Renal pelvis (tissue), 12 donors: ENCODE results near the gene ALB. TPM values are rescaled to one million over a fixed set of nuclear protein-coding genes. Genes with fewer than 3 reads are reported as not detected.
"Not testable (repeated sequence)": the region's sequence is repeated elsewhere in the genome, so short reads cannot be mapped to it uniquely, and the experiment has no call there.

Experiments used
- DNase-seq: peaks from one replicate; pipeline ENCODE4 v3.0.0-alpha.2; 2013
- long read RNA-seq, 16 experiments: transcript quantifications; one replicate each; lab custom pipeline, GENCODE V29; 2026
- polyA plus RNA-seq, 3 donors: library from polyadenylated mRNA; unstranded; fragments of 120-200 nt; gene quantifications; one replicate each; pipeline ENCODE4 v1.2.1, GENCODE V29; 2013; ENCODE audit not compliant: insufficient read length in 3 of 3

The ALB gene
- 1 to 10 TPM; 2.2 to 3.3 (median 2.2) TPM for polyA plus RNA-seq
- long read RNA-seq, donor 1, result 0 reads
- long read RNA-seq, donor 2, result 0 reads
- long read RNA-seq, donor 3, result 0 reads
- long read RNA-seq, donor 4, transcript ALB-201 (15 exons, 2,263 nt), result major isoform, 6 of 38 reads
- long read RNA-seq, donor 4, partial matches to known transcripts, result 28 of 38 reads
- long read RNA-seq, donor 4, other reads (novel, unspliced or antisense), result 0 of 38 reads
- long read RNA-seq, donor 5, result 0 reads
- long read RNA-seq, donor 6, partial matches to known transcripts, result 0 of 1 reads
- long read RNA-seq, donor 6, other reads (novel, unspliced or antisense), result 0 of 1 reads
- long read RNA-seq, donor 7, result 0 reads
- long read RNA-seq, donor 8, transcript ALB-201 (15 exons, 2,263 nt), result major isoform, 111 of 449 reads
- long read RNA-seq, donor 8, transcript ALB-218 (4 exons, 665 nt), result minor isoform, 10 of 449 reads
- long read RNA-seq, donor 8, transcript ALB-216 (11 exons, 1,519 nt), result minor isoform, 7 of 449 reads
- long read RNA-seq, donor 8, partial matches to known transcripts, result 307 of 449 reads
- long read RNA-seq, donor 8, other reads (novel, unspliced or antisense), result 6 of 449 reads
- long read RNA-seq, donor 9, result 0 reads
- long read RNA-seq, donor 10, result 0 reads
- long read RNA-seq, donor 11, result 0 reads
- long read RNA-seq, donor 12, transcript ALB-201 (15 exons, 2,263 nt), result major isoform, 5 of 27 reads
- long read RNA-seq, donor 12, partial matches to known transcripts, result 21 of 27 reads
- long read RNA-seq, donor 12, other reads (novel, unspliced or antisense), result 0 of 27 reads
- long read RNA-seq, donor 13, result 0 reads
- long read RNA-seq, donor 14, result 0 reads
- long read RNA-seq, donor 15, transcript ALB-201 (15 exons, 2,263 nt), result major isoform, 23 of 77 reads
- long read RNA-seq, donor 15, partial matches to known transcripts, result 46 of 77 reads
- long read RNA-seq, donor 15, other reads (novel, unspliced or antisense), result 0 of 77 reads
- long read RNA-seq, donor 16, result 0 reads

GRCh38 chr4:73404042-73404441 is at the start of gene ALB:
ALB (plus strand) TSS chr4:73404287; CDS start chr4:73404328, 41 bp downstream.
- DNase-seq, result no peak

DNA sequence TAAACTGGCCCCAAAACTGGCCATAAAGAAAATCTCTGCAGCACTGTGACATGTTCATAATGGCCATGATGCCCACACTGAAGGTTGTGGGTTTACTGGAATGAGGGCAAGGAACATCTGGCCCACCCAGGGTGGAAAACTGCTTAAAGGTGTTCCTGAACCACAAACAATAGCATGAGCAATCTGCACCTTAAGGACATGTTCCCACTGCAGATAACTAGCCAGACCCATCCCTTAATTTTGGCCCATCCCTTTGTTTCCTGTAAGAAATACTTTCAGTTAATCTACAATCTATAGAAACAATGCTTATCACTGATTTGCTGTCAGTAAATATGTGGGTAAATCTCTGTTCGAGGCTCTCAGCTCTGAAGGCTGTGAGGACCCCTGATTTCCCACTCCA is 46.9 kb upstream of the ALB start:
- not testable (repeated sequence) for DNase-seq

GRCh38 chr4:73369506-73370199 is 34.4 kb upstream of the ALB start:
- not testable (repeated sequence) for DNase-seq

DNA sequence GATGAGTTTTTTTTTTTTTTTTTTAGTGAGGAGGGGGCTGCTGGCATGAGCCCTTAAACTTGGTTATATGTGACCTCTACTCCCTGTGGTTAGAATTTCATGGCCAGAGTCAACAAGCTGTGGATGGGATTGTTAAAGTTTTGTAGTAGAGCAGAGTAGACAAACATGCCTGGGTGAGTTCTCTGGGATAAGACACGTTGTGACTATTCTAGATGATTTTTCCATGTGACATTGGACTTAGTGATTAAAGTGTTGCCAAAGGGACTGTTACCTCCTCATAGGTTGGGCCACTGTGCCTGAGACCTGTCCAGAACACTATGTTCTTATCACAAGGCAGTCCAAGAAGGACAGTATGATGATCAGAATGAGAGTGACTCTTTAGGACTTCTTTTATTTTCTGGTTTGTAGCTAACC is 28.8 kb upstream of the ALB start:
- no peak for DNase-seq

- no peak for DNase-seq
Measured at GRCh38 chr4:73376251-73376650, 27.8 kb upstream of the ALB start.

GRCh38 chr4:73376976-73377375 is 27.1 kb upstream of the ALB start:
- no peak for DNase-seq

DNA sequence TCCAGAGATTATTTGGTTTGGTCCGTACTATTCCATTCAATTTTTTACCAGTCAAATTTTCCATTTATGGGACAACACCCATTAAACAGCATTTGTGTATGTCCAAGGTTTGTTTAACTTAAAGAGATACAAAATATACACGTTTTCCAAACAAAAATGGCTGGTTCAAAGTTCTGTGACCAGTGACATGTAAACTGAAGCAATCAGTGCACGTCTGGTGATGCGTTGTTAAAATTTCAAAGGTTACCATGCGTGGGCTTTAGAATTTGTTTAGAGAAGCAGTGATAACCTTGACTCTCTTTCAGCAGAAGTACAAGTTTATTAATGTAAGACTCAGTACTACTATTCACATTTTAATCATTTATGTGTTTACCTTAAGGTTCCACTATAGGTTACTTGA is 25.2 kb upstream of the ALB start:
- DNase-seq, result no peak

DNA sequence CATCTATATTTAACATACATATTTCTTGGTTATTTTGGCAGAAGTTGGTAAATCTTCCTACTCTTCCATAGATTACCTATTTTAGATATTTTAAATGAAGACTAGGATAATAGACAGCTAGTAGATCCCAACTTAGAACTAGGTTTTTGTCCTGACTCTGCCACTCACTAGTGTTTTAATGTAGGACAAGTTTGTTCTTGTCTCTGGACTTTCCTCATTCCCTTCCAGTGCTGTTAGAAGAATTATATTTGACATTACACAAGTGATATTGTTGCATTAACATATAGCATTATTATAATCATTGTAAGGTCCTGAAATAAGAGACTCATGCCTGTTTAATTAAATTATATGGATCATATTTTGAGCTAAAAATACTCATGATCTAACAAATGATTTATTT is 24.1 kb upstream of the ALB start:
- DNase-seq, result no peak

- no peak for DNase-seq
Measured at GRCh38 chr4:73381214-73381613, 22.9 kb upstream of the ALB start.

DNA sequence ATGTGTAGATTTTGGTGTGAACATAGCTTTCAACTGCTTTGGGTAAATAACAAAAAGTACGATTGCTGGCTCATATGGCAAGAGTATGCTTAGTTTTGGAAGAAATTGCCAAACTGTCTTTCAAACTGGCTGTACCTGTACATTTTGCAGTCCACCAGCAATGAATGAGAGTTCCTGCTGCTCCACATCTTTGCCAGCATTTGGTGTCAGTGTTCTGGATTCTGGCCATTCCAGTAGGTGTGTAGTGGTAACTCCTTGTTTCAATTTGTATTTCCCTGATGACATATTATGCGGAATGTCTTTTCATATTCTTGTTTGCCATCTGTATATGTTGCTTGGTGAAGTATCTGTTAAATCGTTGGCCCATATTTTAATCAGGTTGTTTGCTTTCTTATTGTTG is 20.6 kb upstream of the ALB start:
- DNase-seq, result no peak

DNA sequence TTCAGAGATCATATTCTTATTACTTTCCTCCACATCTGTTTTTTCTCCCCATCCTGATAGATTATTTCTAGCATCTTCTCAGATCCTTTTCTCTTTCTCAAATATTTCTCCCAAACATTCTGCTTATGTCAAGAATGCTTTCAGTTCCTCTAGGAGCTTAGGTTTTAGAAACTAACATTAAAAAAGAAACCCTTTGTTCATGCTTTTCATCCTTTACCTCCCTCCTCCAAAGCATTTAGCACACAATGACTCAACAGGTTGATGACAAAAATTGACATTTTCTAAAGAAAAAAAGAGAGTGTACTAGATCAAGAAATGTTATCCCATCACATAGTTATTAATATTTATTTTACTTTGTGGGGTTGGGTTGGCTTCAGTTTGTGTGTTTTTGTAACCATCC is 16.5 kb upstream of the ALB start:
- DNase-seq, result no peak

DNA sequence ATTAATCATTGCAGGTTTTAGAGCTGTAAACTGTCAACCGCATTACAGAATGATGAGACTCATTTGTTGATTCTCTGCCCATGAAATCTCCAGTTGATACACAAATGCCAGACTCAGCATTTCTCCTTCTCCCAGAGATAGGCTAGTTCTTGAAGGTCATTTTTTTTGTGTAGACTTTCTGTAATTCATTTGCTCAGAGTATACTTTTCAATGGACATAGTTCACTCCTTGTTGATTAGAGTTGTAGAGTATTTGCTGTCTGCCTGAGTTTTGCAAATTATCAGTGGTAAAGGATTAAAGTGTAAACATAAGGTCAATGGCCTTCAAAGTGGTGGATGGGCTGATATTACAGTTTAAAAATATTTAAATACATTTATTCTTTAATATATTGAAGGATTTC is 15.2 kb upstream of the ALB start:
- DNase-seq, result no peak

DNA sequence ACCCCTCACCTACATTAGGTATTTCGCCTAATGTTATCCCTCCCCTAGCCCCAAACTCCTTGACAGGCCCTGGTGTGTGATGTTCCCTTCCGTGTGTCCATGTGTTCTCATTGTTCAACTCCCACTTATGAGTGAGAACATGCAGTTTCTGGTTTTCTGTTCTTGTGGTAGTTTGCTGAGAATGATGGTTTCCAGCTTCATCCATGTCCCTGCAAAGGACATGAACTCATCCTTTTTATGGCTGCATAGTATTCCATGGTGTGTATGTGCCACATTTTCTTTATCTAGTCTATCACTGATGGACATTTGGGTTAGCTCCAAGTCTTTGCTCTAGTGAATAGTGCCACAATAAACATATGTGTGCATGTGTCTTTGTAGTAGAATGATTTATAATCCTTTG is 14.4 kb upstream of the ALB start:
- DNase-seq, result not testable (repeated sequence)

DNA sequence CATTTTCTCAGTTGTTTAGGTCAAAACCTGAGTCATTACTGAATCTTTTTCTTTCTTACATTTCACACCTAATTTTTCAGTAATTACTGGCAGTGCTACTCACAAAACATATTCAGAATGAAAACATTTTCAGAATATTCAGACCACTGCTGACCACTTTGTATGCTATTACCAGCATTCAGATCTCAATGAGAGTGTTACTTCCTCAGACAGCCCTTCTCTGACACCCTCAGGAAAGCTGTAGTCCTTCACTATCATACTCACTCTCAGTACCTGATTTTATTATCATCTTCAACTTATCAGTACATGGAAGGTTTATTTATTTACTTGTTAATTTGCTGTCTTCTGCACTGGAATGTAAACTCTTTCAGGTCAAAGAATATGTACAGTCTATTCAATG is 12.3 kb upstream of the ALB start:
- DNase-seq, result no peak

DNA sequence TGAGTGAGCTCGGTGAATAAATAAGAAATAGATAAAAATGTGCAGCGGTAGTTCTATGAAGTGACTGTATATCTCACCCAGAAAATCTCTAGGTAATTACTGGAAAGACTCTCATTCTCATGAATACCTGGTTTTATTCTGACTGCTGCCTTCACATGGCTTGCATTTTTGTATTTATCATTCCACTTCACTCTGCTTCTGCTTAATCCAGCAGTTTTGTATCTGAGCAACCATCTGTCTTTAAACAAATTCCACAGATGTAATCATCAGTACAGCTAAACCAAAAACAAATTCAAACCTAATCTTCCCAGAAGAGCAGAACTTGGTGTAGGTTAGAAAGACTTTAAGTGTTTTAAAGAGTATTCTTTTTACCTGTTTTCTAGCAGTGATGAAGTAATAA is 11.2 kb upstream of the ALB start:
- DNase-seq, result no peak

DNA sequence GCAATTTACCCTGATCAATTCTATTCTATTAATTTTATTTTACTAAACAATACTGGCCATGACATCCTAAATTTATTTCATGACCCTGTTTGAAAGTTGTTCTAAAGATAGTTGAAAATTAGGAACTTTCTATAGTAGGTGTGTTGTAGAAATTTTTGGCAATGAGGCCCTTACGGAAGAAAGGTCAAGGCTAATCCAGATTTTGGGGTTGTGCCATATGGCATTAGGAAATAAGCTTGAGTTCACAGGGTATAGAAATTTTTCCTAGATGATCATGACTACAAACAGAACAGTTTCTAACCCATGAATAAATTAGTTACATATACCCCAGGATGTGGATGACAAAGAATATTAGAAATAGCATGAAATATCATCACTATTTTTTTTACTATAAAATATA is 7.8 kb upstream of the ALB start:
- no peak for DNase-seq

DNA sequence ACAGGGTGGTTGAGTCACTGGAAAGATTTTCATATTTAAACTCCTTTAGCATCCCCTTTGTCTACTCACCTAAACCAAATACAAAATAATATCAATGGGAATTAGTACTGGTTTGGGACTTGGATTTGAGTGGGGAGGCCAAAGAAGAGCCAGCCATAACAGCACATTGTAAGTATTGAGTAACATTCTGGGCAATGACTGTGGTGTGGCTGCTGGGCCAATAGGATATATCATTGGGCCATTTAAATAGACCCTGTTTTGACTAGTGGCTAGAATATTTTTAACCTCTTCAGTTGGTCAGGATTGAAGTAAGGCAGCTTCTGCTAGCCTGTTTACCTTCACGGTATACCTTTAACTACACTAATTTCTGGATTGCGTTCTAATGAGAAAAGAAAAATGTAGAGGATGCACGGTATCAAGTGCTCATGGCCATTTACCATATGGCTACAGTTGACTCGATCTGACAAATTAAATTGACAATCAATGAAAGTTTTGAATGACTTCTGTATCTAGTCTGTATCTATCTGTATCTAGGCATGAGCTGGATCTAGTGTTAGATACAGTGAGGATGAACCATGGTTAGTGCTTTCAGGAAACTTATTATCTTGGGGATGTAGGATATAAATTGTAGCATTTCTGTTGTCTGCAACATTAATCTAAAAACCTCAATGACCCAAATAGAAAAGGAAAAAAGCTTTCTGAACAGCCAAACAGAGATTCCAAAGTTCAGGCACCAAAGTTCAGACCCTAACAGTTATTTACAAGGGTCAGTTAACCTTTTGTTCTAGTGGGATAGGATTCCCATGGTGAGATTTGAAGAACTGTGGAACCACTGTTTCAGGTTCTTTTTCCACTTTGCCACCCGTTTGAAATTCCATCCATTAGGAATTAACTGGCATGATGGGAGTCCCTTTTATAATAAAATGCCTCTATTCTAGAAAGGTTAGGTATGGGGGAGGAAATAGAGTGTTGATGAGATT is 6.8 kb upstream of the ALB start:
- DNase-seq, result no peak

- no peak for DNase-seq
Measured at GRCh38 chr4:73401412-73401811, 2.7 kb upstream of the ALB start.

- DNase-seq, result no peak
Measured at GRCh38 chr4:73404457-73404856, 370 bp downstream of the ALB start.

GRCh38 chr4:73405138-73405537 is 1.1 kb downstream of the ALB start:
- DNase-seq, result no peak

GRCh38 chr4:73406548-73406875 is 2.4 kb downstream of the ALB start:
- no peak for DNase-seq
